Cardiac fibroblast (primary cell): ENCODE results near the gene VILL.

Source experiments
- DNase-seq, 2 donors: peaks; one replicate each; pipeline versions ENCODE4 v3.0.0 to v3.0.0-alpha.2; 2010; ENCODE audit warnings: low read depth in 2 of 2
- H3K4me3 ChIP-seq, 2 donors: replicated peaks in 1 of 2; 1 replicate in 1 of 2; 2 replicates in 1 of 2; pipeline ENCODE4 v1.5.1; 2011; ENCODE audit warnings: low read depth in 2 of 2, low read length in 2 of 2, mild to moderate bottlenecking in 2 of 2, moderate library complexity in 1 of 2
- TF ChIP-seq, protein P1 (sequence below): IDR thresholded peaks from one replicate; pipeline ENCODE4 v1.5.1; 2011; ENCODE audit warnings: low read depth, mild to moderate bottlenecking, low read length, inconsistent platforms

Gene VILL

GRCh38 chr3:37945156-37945806, 45.3 kb upstream of the VILL start:
- peak in 1 of 2 donors; percentile 45 for DNase-seq
- TF ChIP-seq, protein P1, sequence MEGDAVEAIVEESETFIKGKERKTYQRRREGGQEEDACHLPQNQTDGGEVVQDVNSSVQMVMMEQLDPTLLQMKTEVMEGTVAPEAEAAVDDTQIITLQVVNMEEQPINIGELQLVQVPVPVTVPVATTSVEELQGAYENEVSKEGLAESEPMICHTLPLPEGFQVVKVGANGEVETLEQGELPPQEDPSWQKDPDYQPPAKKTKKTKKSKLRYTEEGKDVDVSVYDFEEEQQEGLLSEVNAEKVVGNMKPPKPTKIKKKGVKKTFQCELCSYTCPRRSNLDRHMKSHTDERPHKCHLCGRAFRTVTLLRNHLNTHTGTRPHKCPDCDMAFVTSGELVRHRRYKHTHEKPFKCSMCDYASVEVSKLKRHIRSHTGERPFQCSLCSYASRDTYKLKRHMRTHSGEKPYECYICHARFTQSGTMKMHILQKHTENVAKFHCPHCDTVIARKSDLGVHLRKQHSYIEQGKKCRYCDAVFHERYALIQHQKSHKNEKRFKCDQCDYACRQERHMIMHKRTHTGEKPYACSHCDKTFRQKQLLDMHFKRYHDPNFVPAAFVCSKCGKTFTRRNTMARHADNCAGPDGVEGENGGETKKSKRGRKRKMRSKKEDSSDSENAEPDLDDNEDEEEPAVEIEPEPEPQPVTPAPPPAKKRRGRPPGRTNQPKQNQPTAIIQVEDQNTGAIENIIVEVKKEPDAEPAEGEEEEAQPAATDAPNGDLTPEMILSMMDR = no peak
- H3K4me3 ChIP-seq = no peak overlapping the region

DNA sequence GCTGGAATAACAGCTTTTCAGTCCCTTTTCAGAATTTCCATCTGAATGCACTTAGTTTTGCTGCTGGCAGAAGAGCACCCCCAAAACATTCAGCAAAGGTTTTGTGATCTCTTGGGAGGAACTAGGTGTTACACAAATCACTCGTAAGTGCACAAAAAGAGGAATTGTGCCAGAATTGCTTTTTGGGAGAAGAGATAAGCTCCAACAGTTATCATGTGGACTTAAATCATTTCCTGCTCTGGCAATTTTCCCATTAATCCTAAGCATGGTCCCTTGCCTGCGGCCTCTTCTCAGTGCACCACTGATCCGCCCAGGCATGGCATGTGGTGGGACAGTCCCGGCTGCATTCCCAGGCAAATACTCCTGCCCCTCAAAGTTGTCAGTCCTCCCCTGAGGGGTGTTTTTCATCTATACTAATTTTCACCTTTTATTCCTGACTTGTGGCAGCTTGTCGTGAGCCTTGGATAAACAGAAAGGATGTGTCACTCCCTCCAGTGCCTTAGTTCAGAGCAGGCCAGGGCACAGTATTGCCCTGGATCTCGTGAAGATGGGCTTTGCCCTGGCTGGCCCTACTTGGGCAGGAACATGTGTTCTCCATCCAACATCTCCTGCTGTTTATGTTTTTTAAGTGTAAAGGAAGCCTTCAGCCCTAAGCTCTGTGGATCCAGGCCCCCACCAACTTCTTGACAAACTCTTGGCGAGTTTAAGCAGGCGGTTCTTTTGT, 44.6 kb upstream of the VILL start:
- TF ChIP-seq, protein P1 = no peak
- peak; percentile 68 to 84 for DNase-seq
- no peak overlapping the region for H3K4me3 ChIP-seq

DNA sequence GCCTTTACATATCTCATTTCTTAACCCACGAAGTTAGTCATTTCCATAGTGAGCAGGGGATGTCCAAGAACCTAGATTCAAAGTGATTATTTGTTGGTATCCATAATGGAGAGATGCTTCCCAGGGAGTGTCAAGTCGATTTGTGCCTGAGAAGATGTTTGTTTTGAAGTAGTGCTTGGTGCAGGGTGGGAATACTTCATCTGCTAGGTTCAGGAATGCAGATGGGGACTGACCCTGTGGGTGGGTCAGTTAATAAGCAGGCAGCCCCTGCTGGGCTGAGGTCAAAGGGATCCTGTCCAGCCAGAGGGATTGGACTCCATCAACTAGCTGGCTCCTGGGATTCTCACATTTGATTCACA, 44.1 kb upstream of the VILL start:
- no peak for DNase-seq
- H3K4me3 ChIP-seq = no peak overlapping the region
- TF ChIP-seq, protein P1 = no peak

- no peak overlapping the region for H3K4me3 ChIP-seq
- peak; percentile 55 to 80 for DNase-seq
- TF ChIP-seq, protein P1 = no peak
These were observed 40.7 kb upstream of the VILL start for GRCh38 chr3:37949866-37950265.

GRCh38 chr3:37952564-37952963, 38.0 kb upstream of the VILL start:
- TF ChIP-seq, protein P1 = no peak
- peak in 1 of 2 donors; percentile 54 for DNase-seq
- H3K4me3 ChIP-seq = no peak overlapping the region

GRCh38 chr3:37953226-37953625, 37.4 kb upstream of the VILL start:
- H3K4me3 ChIP-seq = no peak overlapping the region
- DNase-seq = no peak
- TF ChIP-seq, protein P1 = no peak
